GM21576 (cell line): ENCODE measurements around the gene PEX14.

Experiments used
- ATAC-seq: cut with Tn5 transposase; IDR thresholded peaks from one replicate; pipeline ENCODE4 v1.9.1; 2021; ENCODE audit warnings: mild to moderate bottlenecking, moderate library complexity; ENCODE audit not compliant: unreplicated experiment

PEX14 gene

GRCh38 chr1:10613861-10614260, 139.1 kb downstream of the PEX14 start:
- no peak for ATAC-seq

- ATAC-seq = no peak
Measured at GRCh38 chr1:10614377-10615225, 139.9 kb downstream of the PEX14 start.

GRCh38 chr1:10615332-10615731, 140.6 kb downstream of the PEX14 start:
- ATAC-seq = no peak

GRCh38 chr1:10615932-10616671, 141.4 kb downstream of the PEX14 start:
- no peak for ATAC-seq

GRCh38 chr1:10616696-10617095, 141.9 kb downstream of the PEX14 start:
- ATAC-seq = no peak

GRCh38 chr1:10617318-10617717, 142.6 kb downstream of the PEX14 start:
- ATAC-seq = no peak

GRCh38 chr1:10617931-10618885, 143.5 kb downstream of the PEX14 start:
- ATAC-seq = no peak

- no peak for ATAC-seq
Measured at GRCh38 chr1:10620776-10621175, 146.0 kb downstream of the PEX14 start.

GRCh38 chr1:10621906-10622305, 147.2 kb downstream of the PEX14 start:
- no peak for ATAC-seq

- no peak for ATAC-seq
Measured at GRCh38 chr1:10622910-10623685, 148.3 kb downstream of the PEX14 start.

- no peak for ATAC-seq
Measured at GRCh38 chr1:10623686-10624145, 149.0 kb downstream of the PEX14 start.

- no peak for ATAC-seq
Measured at GRCh38 chr1:10624256-10625050, 149.7 kb downstream of the PEX14 start.

GRCh38 chr1:10625076-10625475, 150.3 kb downstream of the PEX14 start:
- no peak for ATAC-seq

- ATAC-seq = no peak
Measured at GRCh38 chr1:10625554-10625953, 150.8 kb downstream of the PEX14 start.

GRCh38 chr1:10626131-10626731, 151.5 kb downstream of the PEX14 start:
- ATAC-seq = no peak

GRCh38 chr1:10626791-10627410, 152.2 kb downstream of the PEX14 start:
- no peak for ATAC-seq

GRCh38 chr1:10628685-10629084, 153.9 kb downstream of the PEX14 start:
- ATAC-seq = no peak

- no peak for ATAC-seq
Measured at GRCh38 chr1:10629091-10629815, 154.5 kb downstream of the PEX14 start.
